Liver (tissue), 9 donors: ENCODE measurements around the gene IQCH. TPM values are rescaled to one million over a fixed set of nuclear protein-coding genes. Genes with fewer than 3 reads are reported as not detected.

Source experiments
- DNase-seq: peaks from one replicate; pipeline ENCODE4 v3.0.0-alpha.2; 2017; ENCODE audit warnings: low spot score
- H3K27ac ChIP-seq, 2 donors: one replicate each; pipeline ENCODE4 v1.7.0; 2013; ENCODE audit warnings: inconsistent platforms in 2 of 2, low read length in 2 of 2, control low read depth in 1 of 2, low read depth in 1 of 2, mild to moderate bottlenecking in 1 of 2
- H3K27me3 ChIP-seq, 4 donors: one replicate each; pipeline versions ENCODE4 v1.6.1 to v1.7.0; 2013; ENCODE audit warnings: low read length in 3 of 4, inconsistent platforms in 1 of 4, mild to moderate bottlenecking in 1 of 4, moderate library complexity in 1 of 4; ENCODE audit not compliant: control insufficient read depth in 4 of 4, insufficient read depth in 4 of 4
- H3K36me3 ChIP-seq, 4 donors: one replicate each; pipeline versions ENCODE4 v1.6.1 to v1.7.0; 2013; ENCODE audit warnings: low read length in 3 of 4, mild to moderate bottlenecking in 3 of 4, low read depth in 1 of 4, moderate library complexity in 1 of 4; ENCODE audit not compliant: control insufficient read depth in 4 of 4, insufficient read depth in 3 of 4
- H3K4me1 ChIP-seq, 4 donors: one replicate each; pipeline versions ENCODE4 v1.6.1 to v1.7.0; 2013; ENCODE audit warnings: low read length in 3 of 4, mild to moderate bottlenecking in 3 of 4, moderate library complexity in 1 of 4; ENCODE audit not compliant: control insufficient read depth in 4 of 4, insufficient read depth in 4 of 4
- H3K4me3 ChIP-seq, 3 donors: one replicate each; pipeline versions ENCODE4 v1.6.1 to v1.7.0; 2013; ENCODE audit warnings: low read length in 3 of 3, control low read depth in 1 of 3, low read depth in 1 of 3, mild to moderate bottlenecking in 1 of 3
- H3K9ac ChIP-seq, 2 donors: one replicate each; pipeline ENCODE4 v1.7.0; 2013; ENCODE audit warnings: low read length in 2 of 2, mild to moderate bottlenecking in 2 of 2, moderate library complexity in 2 of 2, control low read depth in 1 of 2, low read depth in 1 of 2
- H3K9me3 ChIP-seq, 4 donors: one replicate each; pipeline versions ENCODE4 v1.6.1 to v1.7.0; 2013; ENCODE audit warnings: low read length in 3 of 4; ENCODE audit not compliant: control insufficient read depth in 4 of 4
- EGR1 ChIP-seq, 2 donors: IDR thresholded peaks; 2 replicates each; pipeline ENCODE4 v1.6.1; 2016 to 2018; ENCODE audit warnings: antibody characterized with exemption in 2 of 2, low read depth in 2 of 2
- FOXA1 ChIP-seq: IDR thresholded peaks from 2 replicates; pipeline ENCODE4 v1.6.1; 2016; ENCODE audit warnings: antibody characterized with exemption
- FOXA2 ChIP-seq: IDR thresholded peaks from 2 replicates; pipeline ENCODE4 v1.6.1; 2016; ENCODE audit warnings: antibody characterized with exemption
- GABPA ChIP-seq, 2 donors: IDR thresholded peaks in 1 of 2; conservative IDR thresholded peaks in 1 of 2; 2 replicates each; pipeline ENCODE4 v1.6.1; 2016; ENCODE audit warnings: antibody characterized with exemption in 2 of 2, mild to moderate bottlenecking in 1 of 2, moderate library complexity in 1 of 2
- HNF4A ChIP-seq, 2 donors: conservative IDR thresholded peaks; 2 replicates each; pipeline ENCODE4 v1.6.1; 2016; ENCODE audit warnings: antibody characterized with exemption in 2 of 2, mild to moderate bottlenecking in 2 of 2
- HNF4G ChIP-seq: IDR thresholded peaks from 2 replicates; pipeline ENCODE4 v1.6.1; 2016; ENCODE audit warnings: antibody characterized with exemption
- JUND ChIP-seq, 2 donors: IDR thresholded peaks; 2 replicates each; pipeline ENCODE4 v1.6.1; 2016; ENCODE audit warnings: antibody characterized with exemption in 2 of 2
- NR2F2 ChIP-seq: IDR thresholded peaks from 2 replicates; pipeline ENCODE4 v1.6.1; 2016; ENCODE audit warnings: antibody characterized with exemption
- RAD21 ChIP-seq, 2 donors: IDR thresholded peaks; 2 replicates each; pipeline ENCODE4 v1.6.1; 2016; ENCODE audit warnings: antibody characterized with exemption in 2 of 2, mild to moderate bottlenecking in 2 of 2
- RXRA ChIP-seq, 2 donors: IDR thresholded peaks; 2 replicates each; pipeline ENCODE4 v1.6.1; 2017 to 2018; ENCODE audit warnings: antibody characterized with exemption in 2 of 2, mild to moderate bottlenecking in 1 of 2
- SP1 ChIP-seq: IDR thresholded peaks from 2 replicates; pipeline ENCODE4 v1.6.1; 2018; ENCODE audit warnings: antibody characterized with exemption, mild to moderate bottlenecking
- TAF1 ChIP-seq: conservative IDR thresholded peaks from 2 replicates; pipeline ENCODE4 v1.6.1; 2016; ENCODE audit warnings: antibody characterized with exemption, mild to moderate bottlenecking
- YY1 ChIP-seq: IDR thresholded peaks from 2 replicates; pipeline ENCODE4 v1.6.1; 2016; ENCODE audit warnings: antibody characterized with exemption, mild to moderate bottlenecking
- WGBS: extraction: QIAGEN DNeasy Blood & Tissue Kit; methylation state at CpG from one replicate; pipeline ENCODE4 v1.1.7; 2013; 5-methylcytosine and 5-hydroxymethylcytosine counted together
- polyA plus RNA-seq, 2 donors: library from polyadenylated mRNA; stranded (reverse) in 1 of 2; unstranded in 1 of 2; fragments of 200-250 nt in 1 of 2; fragments of >200 nt in 1 of 2; fragmentation: Nextera tagmentation in 1 of 2; extraction: Ambion mirVana in 1 of 2; gene quantifications; one replicate each; pipeline versions ENCODE4 v1.2.1 to v1.2.3, GENCODE V29; 2013 to 2015
- total RNA-seq, 2 donors: library from RNA; depleted of rRNA; stranded (reverse); fragments of >200 nt; gene quantifications; one replicate each; pipeline ENCODE4 v1.2.3, GENCODE V29; 2014
- TF ChIP-seq, protein P1 (sequence below): fragments of 150-350 bp; IDR thresholded peaks from 2 replicates; pipeline ENCODE4 v1.5.1; 2017; ENCODE audit warnings: improper control_type of control experiment, low read depth, low read length; ENCODE audit not compliant: missing input control
- TF ChIP-seq, protein P2 (sequence below): IDR thresholded peaks from 2 replicates; pipeline ENCODE4 v1.6.1; 2016; ENCODE audit warnings: antibody characterized with exemption
- TF ChIP-seq, protein P3 (sequence below): IDR thresholded peaks from 2 replicates; pipeline ENCODE4 v1.6.1; 2016; ENCODE audit warnings: antibody characterized with exemption
- TF ChIP-seq, protein P4 (sequence below): IDR thresholded peaks from 2 replicates; pipeline ENCODE4 v1.6.1; 2016; ENCODE audit warnings: antibody characterized with exemption
- TF ChIP-seq, protein P5 (sequence below): IDR thresholded peaks from 2 replicates; pipeline ENCODE4 v1.6.1; 2016; ENCODE audit warnings: antibody characterized with exemption, mild to moderate bottlenecking
- donor health status: healthy.
- donor health status: healthy.
- donor health status: healthy.
- donor health status: healthy.
- donor health status: healthy.

IQCH gene
- total and polyA plus RNA-seq, 4 donors: 0.23 to 1.6 (median 0.86) TPM

DNA sequence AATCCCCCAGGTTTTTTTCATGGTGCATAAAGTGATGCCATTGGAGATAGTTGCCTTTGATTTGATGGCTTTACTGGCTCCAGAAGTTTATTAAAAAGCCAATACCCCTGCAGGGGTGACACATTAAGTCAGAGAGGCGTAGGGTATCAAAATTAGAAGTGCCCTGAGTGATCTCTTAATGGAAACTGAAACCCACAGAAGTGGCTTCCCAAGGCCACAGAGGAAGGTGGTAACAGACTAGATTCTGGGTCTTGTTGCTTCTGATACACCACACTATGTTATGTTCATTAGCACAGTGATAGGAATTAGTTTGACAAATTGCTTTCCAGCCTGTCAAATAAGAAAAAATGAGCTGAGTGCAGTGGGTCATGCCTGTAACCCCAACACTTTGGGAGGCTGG, 112.3 kb downstream of the IQCH start:
- no peak overlapping the region for H3K27ac ChIP-seq

More for the DNA sequence above, 112.3 kb downstream of the IQCH start:
- Histone ChIP-seq H3K36me3 (no peaks in the 10 kb centered on the region), H3K27me3 (no peaks in the 10 kb centered on the region), H3K4me1 (peaks cover 0 to 24% (median 12%) of the 10 kb centered on the region in 4 donors), H3K9me3 (no peaks in the 10 kb centered on the region), H3K4me3 (no peak overlapping the region), H3K9ac (no peak overlapping the region)
- TF ChIP-seq YY1: no peak
- TF ChIP-seq, protein P1, sequence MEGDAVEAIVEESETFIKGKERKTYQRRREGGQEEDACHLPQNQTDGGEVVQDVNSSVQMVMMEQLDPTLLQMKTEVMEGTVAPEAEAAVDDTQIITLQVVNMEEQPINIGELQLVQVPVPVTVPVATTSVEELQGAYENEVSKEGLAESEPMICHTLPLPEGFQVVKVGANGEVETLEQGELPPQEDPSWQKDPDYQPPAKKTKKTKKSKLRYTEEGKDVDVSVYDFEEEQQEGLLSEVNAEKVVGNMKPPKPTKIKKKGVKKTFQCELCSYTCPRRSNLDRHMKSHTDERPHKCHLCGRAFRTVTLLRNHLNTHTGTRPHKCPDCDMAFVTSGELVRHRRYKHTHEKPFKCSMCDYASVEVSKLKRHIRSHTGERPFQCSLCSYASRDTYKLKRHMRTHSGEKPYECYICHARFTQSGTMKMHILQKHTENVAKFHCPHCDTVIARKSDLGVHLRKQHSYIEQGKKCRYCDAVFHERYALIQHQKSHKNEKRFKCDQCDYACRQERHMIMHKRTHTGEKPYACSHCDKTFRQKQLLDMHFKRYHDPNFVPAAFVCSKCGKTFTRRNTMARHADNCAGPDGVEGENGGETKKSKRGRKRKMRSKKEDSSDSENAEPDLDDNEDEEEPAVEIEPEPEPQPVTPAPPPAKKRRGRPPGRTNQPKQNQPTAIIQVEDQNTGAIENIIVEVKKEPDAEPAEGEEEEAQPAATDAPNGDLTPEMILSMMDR: no peak
- TF ChIP-seq GABPA (IDR thresholded peaks at IDR 0.05 in 1 of 2, conservative IDR thresholded peaks at IDR 0.05 in 1 of 2): no peak
- TF ChIP-seq EGR1 (IDR thresholded peaks at IDR 0.05; ENCODE audit: low read depth in 2 of 2): no peak
- no peak for TF ChIP-seq NR2F2
- TF ChIP-seq, protein P2, sequence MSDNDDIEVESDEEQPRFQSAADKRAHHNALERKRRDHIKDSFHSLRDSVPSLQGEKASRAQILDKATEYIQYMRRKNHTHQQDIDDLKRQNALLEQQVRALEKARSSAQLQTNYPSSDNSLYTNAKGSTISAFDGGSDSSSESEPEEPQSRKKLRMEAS: no peak
- TF ChIP-seq JUND (IDR thresholded peaks at IDR 0.05): no peak
- no peak for TF ChIP-seq FOXA2
- TF ChIP-seq HNF4G: no peak
- no peak for TF ChIP-seq SP1
- no peak for TF ChIP-seq HNF4A (conservative IDR thresholded peaks at IDR 0.05)
- TF ChIP-seq, protein P3, sequence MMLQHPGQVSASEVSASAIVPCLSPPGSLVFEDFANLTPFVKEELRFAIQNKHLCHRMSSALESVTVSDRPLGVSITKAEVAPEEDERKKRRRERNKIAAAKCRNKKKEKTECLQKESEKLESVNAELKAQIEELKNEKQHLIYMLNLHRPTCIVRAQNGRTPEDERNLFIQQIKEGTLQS: no peak
- no peak for TF ChIP-seq TAF1
- TF ChIP-seq FOXA1: no peak
- TF ChIP-seq RAD21 (IDR thresholded peaks at IDR 0.05): no peak
- TF ChIP-seq, protein P4, sequence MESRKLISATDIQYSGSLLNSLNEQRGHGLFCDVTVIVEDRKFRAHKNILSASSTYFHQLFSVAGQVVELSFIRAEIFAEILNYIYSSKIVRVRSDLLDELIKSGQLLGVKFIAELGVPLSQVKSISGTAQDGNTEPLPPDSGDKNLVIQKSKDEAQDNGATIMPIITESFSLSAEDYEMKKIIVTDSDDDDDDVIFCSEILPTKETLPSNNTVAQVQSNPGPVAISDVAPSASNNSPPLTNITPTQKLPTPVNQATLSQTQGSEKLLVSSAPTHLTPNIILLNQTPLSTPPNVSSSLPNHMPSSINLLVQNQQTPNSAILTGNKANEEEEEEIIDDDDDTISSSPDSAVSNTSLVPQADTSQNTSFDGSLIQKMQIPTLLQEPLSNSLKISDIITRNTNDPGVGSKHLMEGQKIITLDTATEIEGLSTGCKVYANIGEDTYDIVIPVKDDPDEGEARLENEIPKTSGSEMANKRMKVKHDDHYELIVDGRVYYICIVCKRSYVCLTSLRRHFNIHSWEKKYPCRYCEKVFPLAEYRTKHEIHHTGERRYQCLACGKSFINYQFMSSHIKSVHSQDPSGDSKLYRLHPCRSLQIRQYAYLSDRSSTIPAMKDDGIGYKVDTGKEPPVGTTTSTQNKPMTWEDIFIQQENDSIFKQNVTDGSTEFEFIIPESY: no peak
- TF ChIP-seq, protein P5, sequence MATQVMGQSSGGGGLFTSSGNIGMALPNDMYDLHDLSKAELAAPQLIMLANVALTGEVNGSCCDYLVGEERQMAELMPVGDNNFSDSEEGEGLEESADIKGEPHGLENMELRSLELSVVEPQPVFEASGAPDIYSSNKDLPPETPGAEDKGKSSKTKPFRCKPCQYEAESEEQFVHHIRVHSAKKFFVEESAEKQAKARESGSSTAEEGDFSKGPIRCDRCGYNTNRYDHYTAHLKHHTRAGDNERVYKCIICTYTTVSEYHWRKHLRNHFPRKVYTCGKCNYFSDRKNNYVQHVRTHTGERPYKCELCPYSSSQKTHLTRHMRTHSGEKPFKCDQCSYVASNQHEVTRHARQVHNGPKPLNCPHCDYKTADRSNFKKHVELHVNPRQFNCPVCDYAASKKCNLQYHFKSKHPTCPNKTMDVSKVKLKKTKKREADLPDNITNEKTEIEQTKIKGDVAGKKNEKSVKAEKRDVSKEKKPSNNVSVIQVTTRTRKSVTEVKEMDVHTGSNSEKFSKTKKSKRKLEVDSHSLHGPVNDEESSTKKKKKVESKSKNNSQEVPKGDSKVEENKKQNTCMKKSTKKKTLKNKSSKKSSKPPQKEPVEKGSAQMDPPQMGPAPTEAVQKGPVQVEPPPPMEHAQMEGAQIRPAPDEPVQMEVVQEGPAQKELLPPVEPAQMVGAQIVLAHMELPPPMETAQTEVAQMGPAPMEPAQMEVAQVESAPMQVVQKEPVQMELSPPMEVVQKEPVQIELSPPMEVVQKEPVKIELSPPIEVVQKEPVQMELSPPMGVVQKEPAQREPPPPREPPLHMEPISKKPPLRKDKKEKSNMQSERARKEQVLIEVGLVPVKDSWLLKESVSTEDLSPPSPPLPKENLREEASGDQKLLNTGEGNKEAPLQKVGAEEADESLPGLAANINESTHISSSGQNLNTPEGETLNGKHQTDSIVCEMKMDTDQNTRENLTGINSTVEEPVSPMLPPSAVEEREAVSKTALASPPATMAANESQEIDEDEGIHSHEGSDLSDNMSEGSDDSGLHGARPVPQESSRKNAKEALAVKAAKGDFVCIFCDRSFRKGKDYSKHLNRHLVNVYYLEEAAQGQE: no peak
- no peak for TF ChIP-seq RXRA (IDR thresholded peaks at IDR 0.05)
- no peak for DNase-seq
- 90% methylated on average over 1 of the region's 1 CpG for WGBS
